GM19328 (cell line): Measurements from ENCODE around the gene TF.

Experiments
- ATAC-seq: cut with Tn5 transposase; IDR thresholded peaks from one replicate; pipeline ENCODE4 v1.9.1; 2021; ENCODE audit warnings: mild to moderate bottlenecking, moderate library complexity; ENCODE audit not compliant: unreplicated experiment

The TF gene

DNA sequence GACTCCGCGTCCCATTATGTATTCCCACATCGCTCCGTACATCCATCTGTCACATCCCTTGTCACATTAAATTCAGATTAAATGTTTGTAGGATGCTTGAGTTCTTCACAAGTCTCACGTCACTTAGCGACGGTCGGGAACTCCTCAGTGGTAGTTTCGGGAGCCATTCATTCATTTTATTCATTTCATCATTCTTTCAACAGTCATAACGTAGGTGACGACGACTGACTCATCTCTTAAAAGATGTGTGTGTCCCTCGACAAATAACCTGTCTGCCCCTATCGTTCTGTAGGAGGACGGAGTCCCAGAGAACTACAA is 59.1 kb downstream of the TF start:
- ATAC-seq = no peak

DNA sequence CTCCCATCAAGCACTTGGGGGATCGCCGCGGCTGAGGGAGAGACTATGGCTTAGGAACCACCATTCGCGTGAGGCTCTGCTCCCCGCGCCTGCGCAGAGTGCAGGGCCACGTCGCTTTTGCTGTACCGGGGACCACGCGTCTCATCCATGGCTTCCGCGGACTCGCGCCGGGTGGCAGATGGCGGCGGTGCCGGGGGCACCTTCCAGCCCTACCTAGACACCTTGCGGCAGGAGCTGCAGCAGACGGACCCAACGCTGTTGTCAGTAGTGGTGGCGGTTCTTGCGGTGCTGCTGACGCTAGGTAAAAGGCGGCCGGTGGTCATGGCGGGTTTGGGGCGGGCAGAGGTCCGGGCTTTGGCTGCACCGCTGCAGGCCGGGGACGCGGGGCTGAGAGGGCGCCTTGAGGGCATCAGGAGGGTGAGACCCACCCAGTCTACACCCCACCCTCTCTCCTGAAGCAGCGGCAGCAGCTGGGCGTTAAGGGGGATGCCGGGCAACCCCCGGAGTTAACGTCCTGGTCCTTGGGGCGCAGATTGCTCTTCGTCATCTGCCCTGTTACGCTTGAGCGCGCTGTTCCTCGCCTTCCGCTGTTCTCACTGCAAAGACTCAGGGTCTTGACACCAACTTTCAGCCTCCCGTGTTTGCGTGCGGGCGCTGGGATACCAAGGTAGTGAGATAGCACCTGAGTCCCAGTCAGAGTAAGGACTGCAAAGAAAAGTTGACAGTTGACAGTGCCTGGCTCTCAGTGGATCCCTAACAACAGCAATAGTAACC is 59.7 kb downstream of the TF start, which contains the start of gene SRPRB:
Gene SRPRB, plus strand, starts transcription at position 114 of the 774 bp plus-strand sequence. Its CDS starts 34 bp downstream, at position 148.
- peak; percentile 99 for ATAC-seq

DNA sequence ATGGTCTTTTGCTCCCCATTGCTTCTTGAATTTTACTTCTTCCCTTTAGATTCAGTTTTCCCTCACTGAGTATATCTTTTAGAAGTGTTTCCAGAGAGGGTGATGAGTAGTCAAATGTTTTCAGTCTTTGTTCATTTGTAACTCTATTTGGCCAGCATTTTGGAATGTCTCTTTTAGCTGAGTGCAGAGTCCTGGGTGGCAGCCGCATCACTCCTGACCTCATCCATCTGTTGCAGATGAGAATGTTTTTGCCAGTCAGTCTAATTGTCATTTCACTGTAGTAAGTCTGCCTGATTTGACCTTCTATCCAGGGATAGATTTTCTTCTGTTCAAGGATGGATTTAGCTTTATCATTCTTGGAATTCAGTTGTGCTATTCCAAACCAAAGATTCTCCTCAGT is 66.7 kb downstream of the TF start:
- no peak for ATAC-seq

DNA sequence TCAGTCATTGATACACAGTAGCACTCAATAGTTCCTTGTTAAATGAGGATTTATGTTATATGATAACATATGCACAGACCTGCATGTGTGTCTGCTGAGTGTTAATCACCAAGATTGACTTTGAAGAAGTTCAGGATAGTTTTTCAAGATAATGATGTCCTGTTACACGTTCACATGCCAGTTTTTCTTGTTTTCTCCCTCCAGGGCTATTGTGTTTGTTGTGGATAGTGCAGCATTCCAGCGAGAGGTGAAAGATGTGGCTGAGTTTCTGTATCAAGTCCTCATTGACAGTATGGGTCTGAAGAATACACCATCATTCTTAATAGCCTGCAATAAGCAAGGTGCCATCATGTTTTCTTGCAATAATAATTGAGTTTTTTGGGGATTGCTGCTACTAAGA is 69.2 kb downstream of the TF start:
- ATAC-seq = no peak

GRCh38 chr3:133820129-133820528 is 73.9 kb downstream of the TF start:
- no peak for ATAC-seq

DNA sequence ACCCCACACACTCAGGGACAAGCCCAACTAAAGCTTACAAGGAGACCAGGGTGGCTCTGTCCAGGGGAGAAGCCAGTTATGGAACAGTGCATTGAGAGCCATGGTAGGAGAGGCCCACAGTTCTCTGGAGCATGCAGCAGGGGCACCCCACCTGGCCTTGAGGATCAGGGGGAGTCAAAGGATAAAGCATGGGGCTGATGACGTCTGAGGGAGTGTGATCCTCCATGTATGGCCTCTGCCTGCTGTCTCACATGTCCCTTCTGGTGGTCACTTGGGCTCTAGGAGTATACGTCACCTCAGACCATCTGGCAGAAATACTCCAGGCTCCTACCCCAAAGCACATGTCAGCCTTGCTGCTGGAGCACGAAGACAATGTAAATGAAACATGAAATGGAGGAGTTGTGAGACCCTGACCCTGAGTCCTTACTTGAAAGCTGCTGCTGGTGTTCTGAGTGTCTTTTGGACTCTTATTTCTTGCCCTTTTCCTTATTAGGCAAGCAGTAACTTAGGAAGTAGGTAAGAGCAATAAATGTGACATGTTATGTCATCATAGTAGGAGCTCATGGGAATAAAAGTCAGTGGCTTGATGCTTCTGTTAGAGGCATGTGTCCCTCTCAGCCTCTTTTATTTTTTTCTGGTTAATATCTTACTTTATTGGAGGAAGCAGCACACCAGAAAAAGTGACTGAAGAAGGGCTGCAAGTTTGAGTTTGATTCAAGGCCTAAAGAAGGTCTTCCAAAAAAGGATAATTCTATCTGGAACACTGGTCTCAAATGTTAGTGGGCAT is 74.9 kb downstream of the TF start:
- ATAC-seq = no peak

DNA sequence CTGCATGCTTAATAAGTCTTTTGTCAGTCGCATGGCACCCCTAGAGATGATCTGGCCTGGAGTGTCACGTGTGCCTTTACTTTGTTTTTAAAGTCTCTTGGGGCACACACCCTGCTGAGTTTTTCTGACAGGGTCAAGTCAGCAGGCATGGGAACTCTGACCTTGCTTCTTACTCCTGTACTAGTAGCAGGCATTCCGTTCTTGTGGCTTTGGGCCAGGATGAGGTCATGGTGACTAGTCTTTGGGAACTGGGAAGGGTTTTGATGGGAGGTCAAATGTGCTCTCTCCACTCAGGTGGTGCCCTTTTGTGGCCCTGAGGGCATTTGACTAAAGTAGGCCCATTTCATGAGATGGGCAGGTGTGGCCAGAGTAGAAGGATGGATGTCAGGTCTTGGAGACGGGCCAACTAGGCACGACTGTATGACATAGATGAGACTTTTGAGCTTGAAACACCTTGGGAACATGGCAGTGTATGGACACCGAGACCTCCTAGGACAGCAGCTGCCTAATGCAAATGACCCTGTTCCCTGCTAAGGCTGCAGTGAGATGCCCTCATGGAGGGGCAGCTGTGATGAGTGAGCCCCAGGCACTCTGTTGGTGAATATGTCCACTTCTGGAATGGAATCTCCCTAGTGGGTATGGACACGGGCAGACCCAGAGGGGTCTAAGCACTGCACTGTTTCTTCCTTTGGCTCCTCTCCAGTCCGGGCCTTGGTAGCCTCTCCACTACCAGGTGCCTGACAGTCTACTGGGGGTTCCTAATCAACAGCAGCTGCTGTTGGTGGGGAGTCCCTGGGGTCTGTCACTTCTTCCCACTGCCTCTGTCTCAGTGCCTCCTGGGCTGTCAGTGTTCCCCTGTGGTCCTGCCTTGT is 75.8 kb downstream of the TF start:
- ATAC-seq = no peak

GRCh38 chr3:133824961-133825485 is 78.8 kb downstream of the TF start:
- ATAC-seq = no peak

GRCh38 chr3:133825969-133826727 is 80.0 kb downstream of the TF start:
- no peak for ATAC-seq

- ATAC-seq = no peak
These were observed 80.9 kb downstream of the TF start for GRCh38 chr3:133827136-133827535.

GRCh38 chr3:133827684-133828083 is 81.5 kb downstream of the TF start:
- no peak for ATAC-seq

GRCh38 chr3:133828576-133829309 is 82.5 kb downstream of the TF start:
- ATAC-seq = no peak

GRCh38 chr3:133829310-133829707 is 83.1 kb downstream of the TF start:
- ATAC-seq = no peak

- ATAC-seq = no peak
These were observed 83.9 kb downstream of the TF start for GRCh38 chr3:133830071-133830470.

DNA sequence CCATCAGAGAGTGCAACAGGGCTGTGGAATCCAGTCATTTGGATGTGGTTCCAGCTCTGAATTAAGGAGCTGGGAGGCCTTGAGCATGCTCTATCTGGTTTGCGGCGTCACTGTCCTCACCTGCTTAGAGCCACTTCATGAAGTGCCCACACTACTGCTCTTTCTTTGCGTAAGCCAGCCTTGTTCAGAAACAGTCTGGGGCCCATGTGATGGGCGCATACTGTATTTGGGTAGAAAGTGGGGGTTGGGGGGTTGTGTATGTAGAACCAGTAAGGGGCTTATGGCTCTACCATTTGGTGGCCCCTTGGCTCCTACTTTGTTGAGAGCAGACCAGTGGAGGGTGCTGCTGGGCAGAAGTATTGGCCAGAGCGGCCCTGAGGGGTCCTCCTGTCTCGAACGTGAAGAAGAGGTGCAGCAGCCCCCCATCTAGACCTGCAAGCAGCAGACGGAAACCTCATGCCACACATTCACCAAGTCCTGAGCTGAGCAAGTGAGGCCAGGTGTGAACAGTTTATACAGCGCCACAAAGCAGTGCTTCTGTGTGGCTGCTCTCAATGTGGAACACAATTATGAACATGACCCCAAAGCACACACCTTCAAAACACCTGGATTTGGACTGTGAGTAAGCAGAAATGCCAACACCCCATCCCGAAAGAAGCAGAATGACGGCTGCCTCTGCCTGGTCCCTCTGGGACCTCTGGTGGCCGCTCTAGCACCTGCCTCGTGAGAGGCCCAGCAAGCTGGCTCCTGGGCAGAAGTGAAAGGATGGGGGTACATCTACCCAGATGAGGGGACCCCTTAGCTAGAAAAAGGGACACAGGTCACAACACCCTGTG is 86.0 kb downstream of the TF start:
- ATAC-seq = no peak

DNA sequence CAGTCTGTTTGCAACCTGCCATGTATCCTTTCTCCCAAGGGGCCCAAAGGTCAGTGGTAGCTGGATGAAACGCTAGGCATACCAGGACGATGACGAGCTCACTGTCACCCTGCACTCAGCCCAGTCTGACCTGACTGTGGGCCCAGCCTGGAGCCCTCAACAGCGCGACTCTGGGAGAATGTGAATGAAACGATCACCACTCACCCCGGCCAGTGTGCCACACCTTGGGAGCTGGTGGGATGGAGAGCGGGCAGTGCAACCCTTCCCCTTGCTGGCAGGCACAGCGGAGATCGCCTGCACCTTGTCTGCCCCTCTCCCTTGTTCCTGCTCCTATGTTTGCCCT is 86.6 kb downstream of the TF start:
- no peak for ATAC-seq

DNA sequence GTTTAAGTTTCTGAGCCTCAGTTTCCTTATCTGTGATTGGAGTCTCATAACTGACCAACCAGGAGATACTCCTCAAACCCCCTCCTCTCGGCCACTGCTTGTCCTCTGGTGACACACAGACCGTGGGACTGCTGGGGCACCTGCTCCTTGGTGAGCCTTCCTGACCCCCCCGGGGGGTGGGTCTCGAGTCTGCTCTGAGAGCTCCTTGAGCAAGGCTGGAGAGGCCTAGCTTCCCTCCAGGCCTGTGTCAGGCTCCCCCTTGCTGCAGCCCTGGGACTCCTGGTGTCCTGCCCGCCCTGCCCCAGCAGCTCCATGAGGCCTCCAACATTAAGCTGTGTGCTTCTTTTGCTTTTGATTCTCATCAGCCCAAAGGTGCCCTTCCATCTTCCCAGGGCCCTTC is 87.1 kb downstream of the TF start:
- ATAC-seq = no peak

DNA sequence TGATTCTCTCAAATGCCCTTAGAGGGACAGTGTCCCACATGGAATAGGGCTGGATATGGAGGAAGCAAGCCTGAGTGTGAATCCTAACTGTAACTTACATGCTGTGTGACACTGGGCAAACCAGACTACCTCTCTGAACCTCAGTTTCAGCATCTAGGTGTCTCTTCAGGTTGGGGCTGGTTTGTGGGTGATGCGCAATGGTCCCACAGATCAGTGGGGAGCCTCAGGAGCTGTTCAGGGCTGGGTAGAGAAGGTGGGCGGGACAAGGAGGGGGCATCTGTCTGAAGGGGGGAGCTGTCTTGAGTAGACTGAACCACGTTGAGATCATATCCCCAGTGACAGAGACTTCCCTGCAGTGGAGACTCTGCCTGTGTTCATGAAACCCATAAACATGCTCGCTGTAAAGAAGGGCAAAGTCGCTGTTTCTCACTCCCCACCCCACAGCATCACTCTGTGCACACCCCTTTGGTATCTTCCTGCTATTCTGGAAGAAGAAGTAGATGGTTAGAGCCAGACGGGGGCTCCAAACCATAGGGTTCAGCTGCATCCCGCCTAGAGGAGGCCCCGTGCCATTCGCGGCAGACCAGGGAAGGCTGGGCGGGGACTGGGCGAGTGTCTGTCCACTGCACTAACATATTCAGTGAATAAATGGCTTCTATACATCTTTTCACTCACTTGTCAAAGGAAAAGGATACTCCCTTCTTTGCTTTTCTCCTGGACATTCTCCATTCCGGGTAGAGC is 87.9 kb downstream of the TF start:
- no peak for ATAC-seq
